ENCODE data around the gene OBSCN.
"Not testable (repeated sequence)": the region's sequence is repeated elsewhere in the genome, so short reads cannot be mapped to it uniquely, and the experiment has no call there.

Gene OBSCN

DNA sequence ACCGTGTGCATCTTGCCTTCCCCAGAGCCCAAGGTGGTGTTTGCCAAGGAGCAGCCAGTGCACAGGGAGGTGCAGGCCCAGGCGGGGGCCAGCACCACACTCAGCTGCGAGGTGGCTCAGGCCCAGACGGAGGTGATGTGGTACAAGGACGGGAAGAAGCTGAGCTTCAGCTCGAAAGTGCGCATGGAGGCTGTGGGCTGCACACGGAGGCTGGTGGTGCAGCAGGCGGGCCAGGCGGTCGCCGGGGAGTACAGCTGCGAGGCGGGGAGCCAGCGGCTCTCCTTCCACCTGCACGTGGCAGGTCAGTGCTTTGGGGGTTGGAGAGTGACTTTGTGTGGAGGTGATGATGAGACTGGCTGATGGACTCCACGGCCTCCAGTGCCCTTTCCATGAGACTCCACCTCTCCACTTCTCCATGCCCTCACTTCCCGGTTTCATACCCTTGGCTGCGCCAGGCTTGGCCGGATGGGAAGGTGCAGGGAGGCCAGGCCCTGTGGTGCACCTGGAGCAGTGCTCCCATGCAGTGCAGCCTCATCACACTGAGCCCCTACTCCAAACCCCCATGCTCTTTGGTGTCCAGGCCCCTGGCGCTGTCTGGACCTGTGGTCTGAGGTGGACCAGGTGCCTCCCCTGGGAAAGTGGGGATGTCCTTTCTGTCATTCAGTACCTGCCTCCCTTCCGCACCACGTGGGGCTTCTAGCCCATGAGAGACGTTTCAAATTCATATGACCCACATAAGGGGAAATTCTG, 49.0 kb downstream of the OBSCN start:
- no peaks in the 10 kb centered on the region for H3K4me1 ChIP-seq
- in situ Hi-C loops (cut with MboI; ENCODE audit: low sequenced_read_pairs) = no loop called here
- no peaks in the 10 kb centered on the region for H3K36me3 ChIP-seq (replicated peaks)
- no peak overlapping the region for H3K4me3 ChIP-seq
- no peak for DNase-seq (ENCODE audit: low spot score in 2 of 2)
- H3K27me3 ChIP-seq (ENCODE audit: low read depth) = no peaks in the 10 kb centered on the region
- peaks cover 6% of the 10 kb centered on the region; the same call in 1 of the 2 replicates for H3K9me3 ChIP-seq

DNA sequence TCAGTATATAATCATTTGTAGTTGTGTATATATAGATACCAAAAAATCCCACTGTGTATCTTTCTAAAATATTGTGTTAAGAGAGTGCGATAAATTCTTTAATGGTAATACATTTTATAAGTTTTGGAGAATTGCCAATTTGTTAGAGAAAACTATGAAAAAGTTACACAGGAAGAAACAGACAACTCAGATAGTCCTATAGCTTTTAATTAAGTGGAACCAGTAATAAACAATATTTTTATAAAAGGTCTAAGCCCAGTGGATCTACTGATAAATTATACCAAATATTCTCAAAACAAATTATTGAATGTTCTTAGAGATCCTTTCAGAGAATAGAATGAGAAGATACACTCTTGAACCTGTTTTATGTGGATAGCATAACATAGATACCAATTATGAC, 50.6 kb downstream of the OBSCN start:
- Histone ChIP-seq H3K27me3 (ENCODE audit: low read depth) (no peaks in the 10 kb centered on the region), H3K36me3 (replicated peaks) (no peaks in the 10 kb centered on the region)
- in situ Hi-C loops (cut with MboI; ENCODE audit: low sequenced_read_pairs) = no loop called here

GRCh38 chr1:228259368-228259894, 51.6 kb downstream of the OBSCN start:
- Histone ChIP-seq H3K4me1 (no peaks in the 10 kb centered on the region), H3K27me3 (ENCODE audit: low read depth) (no peaks in the 10 kb centered on the region), H3K9me3 (peaks cover 6% of the 10 kb centered on the region; the same call in 1 of the 2 replicates), H3K4me3 (no peak overlapping the region), H3K36me3 (replicated peaks) (no peaks in the 10 kb centered on the region)
- in situ Hi-C loops (cut with MboI; ENCODE audit: low sequenced_read_pairs) = no loop called here
- DNase-seq (ENCODE audit: low spot score in 2 of 2) = no peak

More for the DNA sequence above, 50.6 kb downstream of the OBSCN start:
- H3K4me1 ChIP-seq = no peaks in the 10 kb centered on the region
- peaks cover 6% of the 10 kb centered on the region; the same call in 1 of the 2 replicates for H3K9me3 ChIP-seq
- no peak overlapping the region for H3K4me3 ChIP-seq
- DNase-seq (ENCODE audit: low spot score in 2 of 2) = no peak

GRCh38 chr1:228259951-228260350, 52.1 kb downstream of the OBSCN start:
- Histone ChIP-seq H3K4me3 (no peak overlapping the region), H3K9me3 (peaks cover 6% of the 10 kb centered on the region; the same call in 1 of the 2 replicates), H3K27me3 (ENCODE audit: low read depth) (no peaks in the 10 kb centered on the region), H3K36me3 (replicated peaks) (no peaks in the 10 kb centered on the region), H3K4me1 (no peaks in the 10 kb centered on the region)
- no peak for DNase-seq (ENCODE audit: low spot score in 2 of 2)
- in situ Hi-C loops (cut with MboI; ENCODE audit: low sequenced_read_pairs) = no loop called here

DNA sequence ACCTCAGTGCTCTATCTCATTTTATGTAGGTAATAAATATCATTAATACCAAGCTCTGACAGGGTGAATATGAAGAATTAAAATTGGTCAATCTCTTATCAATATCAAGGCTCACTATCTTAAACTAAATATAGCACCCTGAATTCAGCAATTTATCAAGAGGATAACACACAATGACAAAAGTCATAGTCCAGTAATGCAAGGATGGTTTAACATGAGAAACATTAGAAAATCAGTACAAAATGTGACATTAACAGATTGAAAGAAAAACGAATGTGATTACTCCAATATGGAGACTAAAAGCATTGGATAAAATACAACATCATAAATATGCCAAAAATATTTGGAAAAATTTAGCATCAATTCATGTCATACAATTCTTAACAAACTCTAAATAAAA, 53.9 kb downstream of the OBSCN start:
- no peak for DNase-seq (ENCODE audit: low spot score in 2 of 2)

GRCh38 chr1:228262475-228262874, 54.6 kb downstream of the OBSCN start:
- Histone ChIP-seq H3K9me3 (peaks cover 6% of the 10 kb centered on the region; the same call in 1 of the 2 replicates), H3K4me1 (no peaks in the 10 kb centered on the region), H3K4me3 (no peak overlapping the region), H3K27me3 (ENCODE audit: low read depth) (no peaks in the 10 kb centered on the region), H3K36me3 (replicated peaks) (no peaks in the 10 kb centered on the region)
- no peak for DNase-seq (ENCODE audit: low spot score in 2 of 2)
- in situ Hi-C loops (cut with MboI; ENCODE audit: low sequenced_read_pairs) = no loop called here

More for the DNA sequence above, 53.9 kb downstream of the OBSCN start:
- no peaks in the 10 kb centered on the region for H3K4me1 ChIP-seq
- no peaks in the 10 kb centered on the region for H3K27me3 ChIP-seq (ENCODE audit: low read depth)
- in situ Hi-C loops (cut with MboI; ENCODE audit: low sequenced_read_pairs) = no loop called here
- no peaks in the 10 kb centered on the region for H3K36me3 ChIP-seq (replicated peaks)
- no peak overlapping the region for H3K4me3 ChIP-seq
- H3K9me3 ChIP-seq = peaks cover 6% of the 10 kb centered on the region; the same call in 1 of the 2 replicates

DNA sequence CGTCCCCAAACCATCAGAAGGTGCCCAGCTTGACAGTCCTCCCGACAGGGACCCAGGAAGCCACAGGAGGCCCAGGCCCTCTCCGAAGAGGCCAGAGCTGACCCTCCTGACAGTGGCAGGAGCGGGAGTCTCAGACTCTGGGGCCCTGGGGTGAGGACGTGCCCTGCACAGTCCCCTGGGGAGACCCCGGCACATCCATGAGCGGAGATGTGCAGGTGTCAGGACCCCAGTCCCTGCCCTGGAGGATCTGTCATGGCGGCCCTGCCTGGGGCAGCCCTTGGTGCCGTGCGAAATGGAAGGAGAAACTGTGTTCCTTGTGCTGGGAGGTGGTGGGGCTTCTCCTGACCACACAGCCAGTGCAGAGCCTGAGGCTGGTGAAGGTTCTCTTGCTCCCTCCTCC, 55.8 kb downstream of the OBSCN start:
- no peaks in the 10 kb centered on the region for H3K27me3 ChIP-seq (ENCODE audit: low read depth)
- DNase-seq (ENCODE audit: low spot score in 2 of 2) = no peak
- peaks cover 6% of the 10 kb centered on the region; the same call in 1 of the 2 replicates for H3K9me3 ChIP-seq
- in situ Hi-C loops (cut with MboI; ENCODE audit: low sequenced_read_pairs) = no loop called here
- H3K4me1 ChIP-seq = no peaks in the 10 kb centered on the region
- no peak overlapping the region for H3K4me3 ChIP-seq
- H3K36me3 ChIP-seq (replicated peaks) = no peaks in the 10 kb centered on the region

DNA sequence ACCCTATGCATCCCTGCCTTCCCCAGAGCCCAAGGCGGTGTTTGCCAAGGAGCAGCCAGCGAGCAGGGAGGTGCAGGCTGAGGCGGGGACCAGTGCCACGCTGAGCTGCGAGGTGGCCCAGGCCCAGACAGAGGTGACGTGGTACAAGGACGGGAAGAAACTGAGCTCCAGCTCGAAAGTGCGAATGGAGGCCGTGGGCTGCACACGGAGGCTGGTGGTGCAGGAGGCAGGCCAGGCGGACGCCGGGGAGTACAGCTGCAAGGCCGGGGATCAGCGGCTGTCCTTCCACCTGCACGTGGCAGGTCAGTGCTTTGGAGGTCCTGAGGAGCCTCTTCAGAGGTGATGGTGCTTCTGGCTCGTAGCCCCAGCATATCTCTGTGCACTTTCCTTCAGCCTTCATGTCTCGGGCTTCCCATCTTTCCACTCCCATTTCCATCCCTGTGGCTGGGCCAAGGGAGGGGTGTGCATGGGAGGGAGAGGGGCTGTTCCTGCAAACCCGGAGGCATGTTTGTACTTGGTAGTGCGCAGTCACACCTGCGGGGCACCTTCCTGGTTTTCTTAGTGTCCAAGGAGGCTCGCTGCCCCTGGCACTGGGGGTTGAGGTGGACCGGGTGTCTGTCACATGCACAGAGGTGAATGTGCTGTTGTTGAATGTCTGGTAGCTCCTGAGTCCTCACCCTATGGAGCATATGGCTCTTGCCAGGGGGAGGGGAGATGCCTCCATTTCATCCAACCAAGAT, 56.4 kb downstream of the OBSCN start:
- in situ Hi-C loops (cut with MboI; ENCODE audit: low sequenced_read_pairs) = no loop called here
- no peaks in the 10 kb centered on the region for H3K36me3 ChIP-seq (replicated peaks)
- DNase-seq (ENCODE audit: low spot score in 2 of 2) = no peak
- no peaks in the 10 kb centered on the region for H3K4me1 ChIP-seq
- no peaks in the 10 kb centered on the region for H3K27me3 ChIP-seq (ENCODE audit: low read depth)
- H3K4me3 ChIP-seq = no peak overlapping the region
- peaks cover 6% of the 10 kb centered on the region; the same call in 1 of the 2 replicates for H3K9me3 ChIP-seq

- H3K36me3 ChIP-seq (replicated peaks) = no peaks in the 10 kb centered on the region
- no peaks in the 10 kb centered on the region for H3K27me3 ChIP-seq (ENCODE audit: low read depth)
- in situ Hi-C loops (cut with MboI; ENCODE audit: low sequenced_read_pairs) = no loop called here
- no peak overlapping the region for H3K4me3 ChIP-seq
- H3K9me3 ChIP-seq = peaks cover 6% of the 10 kb centered on the region; the same call in 1 of the 2 replicates
- DNase-seq (ENCODE audit: low spot score in 2 of 2) = no peak
- no peaks in the 10 kb centered on the region for H3K4me1 ChIP-seq
Measured at GRCh38 chr1:228265167-228265566, 57.3 kb downstream of the OBSCN start.

DNA sequence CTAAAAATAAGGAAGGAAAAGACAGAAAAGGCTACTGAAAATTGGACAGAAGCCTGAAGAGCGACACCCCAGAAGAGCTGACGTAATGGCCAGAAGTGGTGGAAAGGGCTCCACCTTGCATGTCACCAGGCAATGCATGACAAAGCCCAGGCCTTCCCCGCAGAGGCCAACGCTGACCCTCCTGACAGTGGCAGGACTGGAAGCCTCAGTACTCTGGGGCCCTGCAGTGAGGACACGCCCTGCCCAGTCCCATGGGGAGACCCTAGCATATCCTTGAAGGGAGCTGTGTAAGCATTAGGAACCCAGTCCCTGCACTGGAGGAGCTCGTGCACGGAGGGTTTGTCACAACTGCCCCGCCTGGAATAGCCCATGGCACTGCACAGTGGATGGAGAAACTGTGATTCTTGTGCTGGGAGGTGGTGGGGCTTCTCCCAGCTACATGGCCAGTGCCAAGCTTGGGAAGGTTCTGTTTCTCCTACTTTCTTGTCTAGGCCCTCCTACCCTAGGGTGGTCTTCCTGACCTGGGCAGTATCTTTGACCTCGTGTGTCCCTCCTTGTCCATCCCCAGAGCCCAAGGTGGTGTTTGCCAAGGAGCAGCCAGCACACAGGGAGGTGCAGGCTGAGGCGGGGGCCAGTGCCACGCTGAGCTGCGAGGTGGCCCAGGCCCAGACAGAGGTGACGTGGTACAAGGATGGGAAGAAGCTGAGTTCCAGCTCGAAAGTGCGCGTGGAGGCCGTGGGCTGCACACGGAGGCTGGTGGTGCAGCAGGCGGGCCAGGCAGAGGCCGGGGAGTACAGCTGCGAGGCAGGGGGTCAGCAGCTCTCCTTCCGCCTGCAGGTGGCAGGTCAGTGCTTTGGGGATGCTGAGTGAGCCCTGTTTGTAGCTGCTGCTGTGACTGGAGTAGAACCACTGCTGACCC, 60.4 kb downstream of the OBSCN start:
- no peaks in the 10 kb centered on the region for H3K36me3 ChIP-seq (replicated peaks)
- no peaks in the 10 kb centered on the region for H3K9me3 ChIP-seq
- in situ Hi-C loops (cut with MboI; ENCODE audit: low sequenced_read_pairs) = no loop called here
- no peak overlapping the region for H3K4me3 ChIP-seq
- H3K4me1 ChIP-seq = no peaks in the 10 kb centered on the region
- no peaks in the 10 kb centered on the region for H3K27me3 ChIP-seq (ENCODE audit: low read depth)
- DNase-seq (ENCODE audit: low spot score in 2 of 2) = no peak

DNA sequence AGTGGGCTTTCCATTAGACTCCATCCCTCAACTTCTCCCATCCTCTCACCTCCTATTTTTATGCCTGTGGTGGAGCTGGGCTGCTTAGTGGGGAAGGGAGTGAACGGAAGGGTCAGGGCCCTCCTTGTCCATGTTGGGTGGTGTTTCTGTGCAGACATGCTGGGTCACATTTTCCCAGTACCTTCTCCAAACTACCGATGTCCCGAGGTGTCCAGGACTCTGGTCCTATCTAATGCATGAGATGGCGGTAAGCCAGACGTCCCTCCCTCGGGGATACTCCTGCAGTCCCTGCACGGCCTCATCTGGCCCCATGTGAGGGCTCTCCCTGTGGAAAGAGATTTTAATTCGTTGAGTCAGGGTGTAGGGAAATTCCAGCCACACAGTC, 61.0 kb downstream of the OBSCN start:
- Histone ChIP-seq H3K4me3 (no peak overlapping the region), H3K27me3 (ENCODE audit: low read depth) (no peaks in the 10 kb centered on the region), H3K4me1 (no peaks in the 10 kb centered on the region), H3K36me3 (replicated peaks) (no peaks in the 10 kb centered on the region), H3K9me3 (no peaks in the 10 kb centered on the region)
- in situ Hi-C loops (cut with MboI; ENCODE audit: low sequenced_read_pairs) = no loop called here
- DNase-seq (ENCODE audit: low spot score in 2 of 2) = no peak

DNA sequence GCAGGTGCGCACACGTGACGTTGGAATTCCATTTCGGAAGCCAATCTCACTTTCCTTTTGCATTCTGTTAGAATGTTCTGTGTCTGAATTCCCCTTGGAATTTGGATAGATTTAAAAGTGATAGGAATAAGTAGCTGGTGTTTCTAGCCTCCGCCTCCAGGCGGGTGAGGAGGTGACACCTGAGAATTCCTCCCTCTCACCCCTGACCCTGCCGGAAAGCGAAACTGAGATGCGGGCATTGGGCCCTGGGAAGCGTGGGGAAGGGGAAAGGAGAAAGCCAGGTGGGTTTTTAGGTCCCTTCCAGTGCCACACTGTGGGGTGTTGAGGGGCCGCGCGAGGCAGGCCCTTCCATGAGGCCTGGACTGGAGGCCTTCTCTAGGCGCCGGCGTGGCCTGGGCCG, 61.6 kb downstream of the OBSCN start:
- in situ Hi-C loops (cut with MboI; ENCODE audit: low sequenced_read_pairs); H3K27me3 ChIP-seq (ENCODE audit: low read depth); DNase-seq (ENCODE audit: low spot score in 2 of 2); H3K4me1 ChIP-seq; H3K36me3 ChIP-seq (replicated peaks); H3K4me3 ChIP-seq; H3K9me3 ChIP-seq: not testable (repeated sequence)

- in situ Hi-C loops (cut with MboI; ENCODE audit: low sequenced_read_pairs) = no loop called here
- H3K4me1 ChIP-seq = peaks cover 2% of the 10 kb centered on the region; the same call in 1 of the 2 replicates
- H3K4me3 ChIP-seq = no peak overlapping the region
- DNase-seq (ENCODE audit: low spot score in 2 of 2) = no peak
- H3K36me3 ChIP-seq (replicated peaks) = no peaks in the 10 kb centered on the region
- no peaks in the 10 kb centered on the region for H3K27me3 ChIP-seq (ENCODE audit: low read depth)
- H3K9me3 ChIP-seq = no peaks in the 10 kb centered on the region
Measured at GRCh38 chr1:228270032-228270431, 62.2 kb downstream of the OBSCN start.
